ENCODE measurements around the gene NIBAN1. TPM values are rescaled to one million over a fixed set of nuclear protein-coding genes. Genes with fewer than 3 reads are reported as not detected.

Gene NIBAN1
- total RNA-seq, 1 experiment from 2014 or later = 5.9 TPM

DNA sequence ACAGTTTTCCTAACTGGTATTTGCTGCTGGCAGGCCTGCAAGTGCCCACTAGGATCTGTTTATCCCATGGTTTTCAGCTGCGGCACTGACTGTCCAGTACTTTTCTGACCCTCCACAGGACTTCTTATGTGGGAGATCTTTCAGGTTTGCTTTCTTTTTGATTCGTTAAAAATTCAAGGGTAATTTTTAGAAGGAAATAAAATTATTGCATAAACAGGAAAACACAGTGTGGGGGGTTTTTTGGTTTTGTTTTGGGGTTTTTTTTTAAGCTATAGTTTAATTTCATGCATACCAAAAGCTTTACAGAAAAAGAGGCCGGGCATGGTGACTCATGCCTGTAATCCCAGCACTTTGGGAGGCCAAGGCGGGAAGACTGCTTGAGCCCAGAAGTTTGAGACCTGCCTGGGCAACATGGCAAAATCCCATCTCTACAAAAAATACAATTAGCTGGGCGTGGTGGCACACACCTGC is 3.6 kb downstream of the NIBAN1 start:
- Histone ChIP-seq H3K4me1 (ENCODE audit: insufficient read depth, low read length) (no peaks in the 10 kb centered on the region; the same call in 1 of the 2 replicates), H4K91ac (ENCODE audit: insufficient read length, low read depth, low read length) (no peak overlapping the region), H4K8ac (replicated peaks; ENCODE audit: insufficient read length, low read depth, low read length) (no peak overlapping the region), H2BK20ac (ENCODE audit: low read depth, low read length, poor library complexity, severe bottlenecking) (no peak overlapping the region), H2BK15ac (ENCODE audit: low read depth, low read length) (no peak overlapping the region), H3K23ac (ENCODE audit: insufficient read length, low read depth, low read length) (no peak overlapping the region), H3K79me1 (ENCODE audit: insufficient read depth, low read depth, low read length, poor library complexity, severe bottlenecking) (no peaks in the 10 kb centered on the region), H2BK12ac (ENCODE audit: insufficient read length, low read depth, low read length) (no peak overlapping the region), H3K4ac (ENCODE audit: low read depth, low read length) (no peak overlapping the region), H4K5ac (ENCODE audit: insufficient read length, low read depth, low read length) (no peak overlapping the region), H2AFZ (ENCODE audit: low read length) (no peak overlapping the region), H3T11ph (ENCODE audit: low read length) (no peak overlapping the region), H3K9ac (ENCODE audit: extremely low read depth, insufficient read length, low read length) (no peak overlapping the region), H3K9me3 (ENCODE audit: control insufficient read depth, low read depth, low read length) (no peaks in the 10 kb centered on the region), H3K27me3 (ENCODE audit: insufficient read depth, low read length) (peaks cover 16% of the 10 kb centered on the region; the same call in 1 of the 2 replicates), H3K27ac (ENCODE audit: insufficient read length, low read depth, low read length) (no peak overlapping the region), H3K79me2 (ENCODE audit: insufficient read depth, low read length) (no peaks in the 10 kb centered on the region), H3K18ac (ENCODE audit: insufficient read length, low read depth, low read length) (no peak overlapping the region), H3K4me2 (ENCODE audit: insufficient read depth, insufficient read length, low read length) (no peak overlapping the region), H3K23me2 (ENCODE audit: insufficient read length, low read depth, low read length, poor library complexity, severe bottlenecking) (peaks cover 10% of the 10 kb centered on the region), H4K20me1 (ENCODE audit: control insufficient read depth, insufficient read depth, insufficient read length) (no peaks in the 10 kb centered on the region), H2BK5ac (ENCODE audit: insufficient read length, low read length) (no peak overlapping the region), H2AK5ac (ENCODE audit: insufficient read length, low read length) (no peak overlapping the region), H2BK120ac (ENCODE audit: low read depth, low read length, poor library complexity, severe bottlenecking) (no peak overlapping the region), H3K14ac (ENCODE audit: insufficient read depth, low read length) (no peak overlapping the region), H3K56ac (ENCODE audit: insufficient read length, low read depth, low read length) (no peak overlapping the region)
- Mint-ChIP-seq H3K36me3 (ENCODE audit: insufficient read depth in 1 of 3, low read depth in 3 of 3) (no peaks in the 10 kb centered on the region), H3K27ac (no peak overlapping the region), H3K4me3 (no peak overlapping the region), H3K27me3 (ENCODE audit: low read depth) (peaks cover 37% of the 10 kb centered on the region), H3K4me1 (peaks cover 8 to 13% of the 10 kb centered on the region in 2 experiments), H3K9me3 (no peaks in the 10 kb centered on the region; a peak in 1 of 5 replicates)
- no CpG with 5 or more reads among the region's 5 CpGs for WGBS (ENCODE audit: extremely low coverage, insufficient read length, low lambda C conversion rate)
- no peak for DNase-seq
- TF ChIP-seq, protein P1, sequence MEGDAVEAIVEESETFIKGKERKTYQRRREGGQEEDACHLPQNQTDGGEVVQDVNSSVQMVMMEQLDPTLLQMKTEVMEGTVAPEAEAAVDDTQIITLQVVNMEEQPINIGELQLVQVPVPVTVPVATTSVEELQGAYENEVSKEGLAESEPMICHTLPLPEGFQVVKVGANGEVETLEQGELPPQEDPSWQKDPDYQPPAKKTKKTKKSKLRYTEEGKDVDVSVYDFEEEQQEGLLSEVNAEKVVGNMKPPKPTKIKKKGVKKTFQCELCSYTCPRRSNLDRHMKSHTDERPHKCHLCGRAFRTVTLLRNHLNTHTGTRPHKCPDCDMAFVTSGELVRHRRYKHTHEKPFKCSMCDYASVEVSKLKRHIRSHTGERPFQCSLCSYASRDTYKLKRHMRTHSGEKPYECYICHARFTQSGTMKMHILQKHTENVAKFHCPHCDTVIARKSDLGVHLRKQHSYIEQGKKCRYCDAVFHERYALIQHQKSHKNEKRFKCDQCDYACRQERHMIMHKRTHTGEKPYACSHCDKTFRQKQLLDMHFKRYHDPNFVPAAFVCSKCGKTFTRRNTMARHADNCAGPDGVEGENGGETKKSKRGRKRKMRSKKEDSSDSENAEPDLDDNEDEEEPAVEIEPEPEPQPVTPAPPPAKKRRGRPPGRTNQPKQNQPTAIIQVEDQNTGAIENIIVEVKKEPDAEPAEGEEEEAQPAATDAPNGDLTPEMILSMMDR (conservative IDR thresholded peaks at IDR 0.05) = no peak

Measured in H9 (cell line).